Thymus (tissue), 11 donors: ENCODE results near the gene ZNF488. TPM values are rescaled to one million over a fixed set of nuclear protein-coding genes. Genes with fewer than 3 reads are reported as not detected.

Experiments used
- DNase-seq, 9 donors: peaks; one replicate each; pipeline ENCODE4 v3.0.0-alpha.2; 2013; ENCODE audit warnings: low spot score in 9 of 9, low read depth in 6 of 9, missing footprints in 1 of 9
- H3K27ac ChIP-seq, 2 donors: one replicate each; pipeline ENCODE4 v1.5.1; 2013; ENCODE audit warnings: control low read depth in 1 of 2, low read depth in 1 of 2, low read length in 1 of 2, mild to moderate bottlenecking in 1 of 2, moderate library complexity in 1 of 2
- H3K27me3 ChIP-seq, 2 donors: one replicate each; pipeline ENCODE4 v1.5.1; 2013; ENCODE audit warnings: low read length in 1 of 2; ENCODE audit not compliant: control insufficient read depth in 2 of 2, insufficient read depth in 1 of 2
- H3K36me3 ChIP-seq, 2 donors: one replicate each; pipeline ENCODE4 v1.5.1; 2013; ENCODE audit warnings: low read length in 1 of 2, mild to moderate bottlenecking in 1 of 2, moderate library complexity in 1 of 2; ENCODE audit not compliant: control insufficient read depth in 2 of 2, insufficient read depth in 2 of 2
- H3K4me1 ChIP-seq, 2 donors: one replicate each; pipeline ENCODE4 v1.5.1; 2013; ENCODE audit warnings: low read length in 2 of 2; ENCODE audit not compliant: control insufficient read depth in 2 of 2, insufficient read depth in 2 of 2
- H3K4me3 ChIP-seq, 2 donors: one replicate each; pipeline ENCODE4 v1.5.1; 2013; ENCODE audit warnings: low read length in 2 of 2, control low read depth in 1 of 2, mild to moderate bottlenecking in 1 of 2
- H3K9me3 ChIP-seq, 2 donors: one replicate each; pipeline ENCODE4 v1.5.1; 2013; ENCODE audit warnings: low read length in 1 of 2, mild to moderate bottlenecking in 1 of 2; ENCODE audit not compliant: control insufficient read depth in 2 of 2, insufficient read depth in 1 of 2
- whole genome bisulfite sequencing: extraction: QIAGEN DNeasy Blood & Tissue Kit; methylation state at CpG from one replicate; pipeline ENCODE4 v1.1.7; 2013; 5-methylcytosine and 5-hydroxymethylcytosine counted together
- polyA plus RNA-seq: library from polyadenylated mRNA; stranded (reverse); fragments of 200-250 nt; gene quantifications from one replicate; pipeline ENCODE4 v1.2.3, GENCODE V29; 2013
- total RNA-seq: library from RNA; stranded (reverse); fragments of 120-200 nt; gene quantifications from one replicate; pipeline ENCODE4 v1.2.4, GENCODE V29; 2013
- donor health status: healthy.

Gene ZNF488
- total and polyA plus RNA-seq, 2 donors: 0.23 to 0.24 TPM

GRCh38 chr10:47410862-47411261, 26.8 kb upstream of the ZNF488 start:
- Histone ChIP-seq H3K4me1 (peaks cover 0 to 5% of the 10 kb centered on the region in 2 donors), H3K4me3 (no peak overlapping the region), H3K27me3 (no peaks in the 10 kb centered on the region), H3K36me3 (no peaks in the 10 kb centered on the region), H3K27ac (no peak overlapping the region), H3K9me3 (no peaks in the 10 kb centered on the region)
- DNase-seq: no peak
- WGBS: 90% methylated on average over 4 of the region's 4 CpGs

- H3K36me3 ChIP-seq: no peaks in the 10 kb centered on the region
- no peak for DNase-seq
- WGBS: 90% methylated on average over 4 of the region's 4 CpGs
- no peaks in the 10 kb centered on the region for H3K27me3 ChIP-seq
- H3K27ac ChIP-seq: no peak overlapping the region
- no peak overlapping the region for H3K4me3 ChIP-seq
- H3K4me1 ChIP-seq: peaks cover 0 to 5% of the 10 kb centered on the region in 2 donors
- no peaks in the 10 kb centered on the region for H3K9me3 ChIP-seq
Observed at GRCh38 chr10:47410271-47410670, 26.2 kb upstream of the ZNF488 start.

GRCh38 chr10:47409866-47410256, 25.8 kb upstream of the ZNF488 start:
- no peak overlapping the region for H3K27ac ChIP-seq
- no peak for DNase-seq
- H3K36me3 ChIP-seq: no peaks in the 10 kb centered on the region
- WGBS: 92% methylated on average over 3 of the region's 3 CpGs
- H3K9me3 ChIP-seq: no peaks in the 10 kb centered on the region
- no peak overlapping the region for H3K4me3 ChIP-seq
- H3K27me3 ChIP-seq: no peaks in the 10 kb centered on the region
- peaks cover 0 to 5% of the 10 kb centered on the region in 2 donors for H3K4me1 ChIP-seq

GRCh38 chr10:47409171-47409865, 25.2 kb upstream of the ZNF488 start:
- Histone ChIP-seq H3K4me3 (no peak overlapping the region), H3K9me3 (no peaks in the 10 kb centered on the region), H3K27me3 (no peaks in the 10 kb centered on the region), H3K36me3 (no peaks in the 10 kb centered on the region), H3K27ac (no peak overlapping the region), H3K4me1 (peaks cover 0 to 8% of the 10 kb centered on the region in 2 donors)
- 93% methylated on average over 15 of the region's 15 CpGs for WGBS
- no peak for DNase-seq

GRCh38 chr10:47408606-47409005, 24.5 kb upstream of the ZNF488 start:
- peaks cover 0 to 12% of the 10 kb centered on the region in 2 donors for H3K4me1 ChIP-seq
- no peaks in the 10 kb centered on the region for H3K36me3 ChIP-seq
- peaks cover 0 to 4% of the 10 kb centered on the region in 2 donors for H3K9me3 ChIP-seq
- 95% methylated on average over 6 of the region's 6 CpGs for WGBS
- no peak overlapping the region for H3K27ac ChIP-seq
- no peaks in the 10 kb centered on the region for H3K27me3 ChIP-seq
- no peak for DNase-seq
- H3K4me3 ChIP-seq: no peak overlapping the region

GRCh38 chr10:47406870-47407691, 23.0 kb upstream of the ZNF488 start:
- no peak for DNase-seq
- H3K4me1 ChIP-seq: peaks cover 0 to 15% of the 10 kb centered on the region in 2 donors
- no peaks in the 10 kb centered on the region for H3K27me3 ChIP-seq
- WGBS: 95% methylated on average over 9 of the region's 9 CpGs
- peaks cover 0 to 5% of the 10 kb centered on the region in 2 donors for H3K9me3 ChIP-seq
- no peak overlapping the region for H3K4me3 ChIP-seq
- H3K27ac ChIP-seq: no peak overlapping the region
- H3K36me3 ChIP-seq: no peaks in the 10 kb centered on the region

- WGBS: 96% methylated on average over 4 of the region's 4 CpGs
- no peak for DNase-seq
- H3K9me3 ChIP-seq: peaks cover 0 to 5% of the 10 kb centered on the region in 2 donors
- H3K4me3 ChIP-seq: no peak overlapping the region
- H3K27ac ChIP-seq: no peak overlapping the region
- peaks cover 0 to 15% of the 10 kb centered on the region in 2 donors for H3K4me1 ChIP-seq
- no peaks in the 10 kb centered on the region for H3K36me3 ChIP-seq
- H3K27me3 ChIP-seq: no peaks in the 10 kb centered on the region
Observed at GRCh38 chr10:47406548-47406869, 22.4 kb upstream of the ZNF488 start.

GRCh38 chr10:47405857-47406547, 21.9 kb upstream of the ZNF488 start:
- Histone ChIP-seq H3K36me3 (no peaks in the 10 kb centered on the region), H3K27me3 (no peaks in the 10 kb centered on the region), H3K4me1 (peaks cover 0 to 15% of the 10 kb centered on the region in 2 donors), H3K27ac (no peak overlapping the region), H3K9me3 (peaks cover 0 to 5% of the 10 kb centered on the region in 2 donors), H3K4me3 (no peak overlapping the region)
- DNase-seq: no peak
- WGBS: 93% methylated on average over 11 of the region's 11 CpGs

- no peak overlapping the region for H3K4me3 ChIP-seq
- peaks cover 0 to 13% of the 10 kb centered on the region in 2 donors for H3K4me1 ChIP-seq
- no peaks in the 10 kb centered on the region for H3K36me3 ChIP-seq
- no peaks in the 10 kb centered on the region for H3K27me3 ChIP-seq
- 99% methylated on average over 2 of the region's 2 CpGs for whole genome bisulfite sequencing
- DNase-seq: no peak
- no peak overlapping the region for H3K27ac ChIP-seq
- peaks cover 0 to 5% of the 10 kb centered on the region in 2 donors for H3K9me3 ChIP-seq
Observed at GRCh38 chr10:47404937-47405336, 20.8 kb upstream of the ZNF488 start.
